ENCODE measurements around the gene FECH.

GRCh38 chr18:57627488-57627887 lies 41.0 kb upstream of the FECH start:
- TF ChIP-seq CTCF (IDR thresholded peaks at IDR 0.05) (no peak), POLR2A (IDR thresholded peaks at IDR 0.05) (no peak)
